T47D (cell line): ENCODE results near the gene ATOH8.
A peak's percentile ranks its signal among the peaks of the same experiment; 100 is the strongest.

Experiments used
- DNase-seq, 2 experiments: peaks; one replicate each; pipeline versions ENCODE4 v3.0.0 to v3.0.0-alpha.2; 2011 to 2012; ENCODE audit warnings: low read depth in 1 of 2, low spot score in 1 of 2
- JUND ChIP-seq: IDR thresholded peaks from 2 replicates; pipeline ENCODE4 v1.6.1; 2012; ENCODE audit warnings: low read depth
- in situ Hi-C: cut with HindIII; loops from 2 replicates; pipeline ENCODE4 v1.10.0; 2016; ENCODE audit warnings: low sequenced_read_pairs, low pct_unique_long_range_greater_than_20kb

The ATOH8 gene

DNA sequence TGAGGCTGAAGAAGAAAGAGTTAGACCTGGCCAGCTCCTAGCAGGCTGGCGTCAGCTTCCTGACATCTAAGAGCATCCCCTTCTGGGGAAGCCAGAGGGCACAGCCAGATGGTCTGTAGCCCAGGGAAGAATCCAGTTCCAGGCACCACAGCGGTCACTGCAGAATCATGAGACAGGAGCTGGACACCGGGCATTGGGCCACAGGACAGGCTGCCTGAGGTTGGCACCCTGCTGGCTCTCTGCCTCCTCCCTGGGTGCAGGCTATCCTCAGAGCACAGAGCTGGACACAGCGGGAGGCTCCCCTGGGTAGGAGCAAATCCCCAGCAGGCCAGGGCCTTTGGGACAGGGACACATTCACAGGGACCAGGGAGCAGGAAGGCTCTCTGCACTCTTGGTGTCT, 19.8 kb upstream of the ATOH8 start:
- no peak for TF ChIP-seq JUND
- in situ Hi-C loops, result no loop called here
- no peak for DNase-seq

DNA sequence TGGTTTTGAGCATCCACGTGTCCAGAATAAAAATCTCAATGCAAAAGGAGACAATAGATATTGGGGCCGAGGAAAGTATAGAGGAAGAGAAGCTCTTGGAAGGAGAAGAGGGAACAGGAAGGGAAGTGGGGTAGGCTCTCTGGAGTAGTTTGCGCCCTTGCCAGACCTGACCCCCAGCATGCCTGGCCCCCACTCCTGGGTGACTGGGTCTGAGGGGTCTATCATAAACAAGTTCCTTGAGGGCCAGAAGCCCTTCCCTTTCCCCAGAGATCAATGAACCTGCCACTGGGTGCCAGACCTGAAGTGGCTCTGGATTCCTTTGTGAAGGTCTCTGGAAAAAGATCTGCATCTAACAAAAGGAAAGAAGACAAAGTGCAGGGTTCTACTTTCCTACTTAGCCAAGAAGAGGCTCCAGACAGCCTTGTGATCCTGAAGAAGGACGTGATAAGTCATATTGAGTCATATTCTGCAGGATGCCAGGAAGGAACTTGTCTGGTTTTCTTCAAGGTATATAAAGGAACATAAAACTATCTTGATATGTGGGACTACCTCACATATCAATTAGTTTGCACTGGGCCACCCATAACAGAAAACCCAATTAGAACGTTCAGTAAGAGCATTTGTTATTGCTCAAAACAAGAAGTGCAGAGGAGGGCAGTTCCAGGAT, 18.7 kb upstream of the ATOH8 start:
- in situ Hi-C loops, result no loop called here
- no peak for DNase-seq
- no peak for TF ChIP-seq JUND

DNA sequence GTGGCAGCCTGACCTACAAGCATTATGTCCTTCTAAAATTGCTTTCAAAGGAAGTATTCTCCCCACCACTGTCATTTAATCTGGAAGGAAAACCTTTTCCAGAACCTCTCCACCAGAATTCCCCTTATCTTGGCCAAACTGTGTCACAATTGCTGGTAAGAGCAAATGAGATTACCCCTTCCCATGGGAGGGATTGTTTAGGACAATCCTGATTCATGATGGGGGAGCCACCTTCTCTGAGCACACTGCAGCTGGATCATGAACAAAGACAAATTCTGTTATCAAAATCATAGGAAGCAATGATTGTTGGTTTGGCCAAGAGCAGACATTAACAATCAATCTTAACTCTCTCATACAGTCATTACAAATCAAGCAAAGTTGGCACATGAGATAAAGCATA, 18.1 kb upstream of the ATOH8 start:
- DNase-seq, result no peak
- no peak for TF ChIP-seq JUND
- in situ Hi-C loops, result no loop called here

DNA sequence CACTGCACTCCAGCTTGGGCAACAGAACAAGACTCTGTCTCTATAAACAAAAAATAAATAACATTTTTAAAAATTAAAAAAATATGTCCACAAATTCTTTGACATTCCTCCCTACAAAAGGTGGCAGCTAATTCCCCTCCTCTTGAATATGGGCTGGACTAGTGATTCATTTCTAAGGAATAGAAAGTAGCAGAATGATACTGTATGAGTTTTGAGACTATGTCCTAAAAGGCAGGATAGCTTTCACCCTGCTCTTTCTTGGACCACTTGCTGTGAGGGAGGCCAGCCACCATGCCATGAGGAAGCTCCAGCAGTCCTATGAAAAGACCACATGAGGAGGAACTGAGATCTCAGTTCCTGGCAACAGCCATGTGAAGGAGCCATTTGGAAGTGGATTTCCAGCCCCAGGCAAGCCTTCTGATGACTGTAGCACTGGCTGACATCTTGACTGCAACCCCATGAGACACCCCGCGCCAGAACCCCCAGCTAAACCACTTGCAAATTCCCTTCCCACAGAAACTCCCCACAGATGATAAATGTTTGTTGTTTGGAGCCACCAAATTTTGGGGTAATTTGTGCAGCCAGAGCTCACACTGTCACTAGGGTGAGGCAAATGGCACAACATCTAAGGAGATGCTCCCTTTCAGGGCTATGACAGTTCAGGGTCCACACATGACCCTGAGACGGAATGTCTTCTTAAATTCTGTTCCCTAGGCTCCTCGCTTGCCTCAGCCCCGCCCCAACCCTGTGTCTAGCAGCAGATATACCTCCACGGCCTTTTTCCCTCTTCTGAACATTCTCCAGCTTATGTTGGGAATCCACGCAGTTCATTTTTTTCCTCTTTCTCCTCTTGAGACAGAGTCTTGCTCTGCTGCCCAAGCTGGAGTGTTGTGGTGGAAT, 17.1 kb upstream of the ATOH8 start:
- no peak for DNase-seq
- in situ Hi-C loops, result no loop called here
- no peak for TF ChIP-seq JUND

DNA sequence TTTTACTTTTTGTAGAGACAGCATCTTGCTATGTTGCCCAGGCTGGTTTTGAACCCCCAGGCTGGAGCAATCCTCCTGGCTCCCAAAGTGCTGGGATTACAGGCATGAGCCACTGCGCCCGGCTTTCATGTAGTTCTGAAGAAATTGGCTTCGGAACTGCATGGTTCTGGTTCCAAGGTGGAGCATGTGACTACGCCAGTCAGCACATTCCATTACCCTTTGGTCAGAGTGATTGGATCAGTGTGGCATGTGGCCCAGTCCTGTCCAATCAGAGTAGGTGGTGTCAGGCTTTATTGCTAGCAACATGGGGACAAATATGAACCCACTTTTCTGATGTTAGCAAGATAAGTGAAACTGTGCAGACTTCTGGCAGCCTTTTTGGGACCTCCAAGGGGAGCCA, 16.3 kb upstream of the ATOH8 start:
- no peak for TF ChIP-seq JUND
- peak in 1 of 2 experiments; percentile 50 for DNase-seq
- in situ Hi-C loops, result no loop called here

DNA sequence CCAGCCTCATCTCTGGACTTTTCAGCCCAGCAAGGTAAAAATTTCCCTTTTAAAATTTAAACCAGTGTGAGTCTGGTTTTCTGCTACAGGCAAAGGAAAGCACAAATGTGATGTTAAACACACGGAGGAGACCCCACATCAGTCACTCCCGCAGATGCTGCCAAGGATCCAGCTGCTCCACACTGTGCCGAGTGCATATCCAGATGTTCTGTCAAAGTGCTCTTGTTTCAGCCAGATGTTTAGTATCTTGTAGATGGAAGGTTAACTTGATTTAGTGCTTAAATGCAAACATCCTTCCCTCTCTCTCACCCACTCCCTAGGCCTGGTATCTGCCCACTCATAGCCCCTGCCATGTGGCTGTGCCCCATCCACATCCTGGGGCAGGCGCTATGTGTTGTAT, 15.8 kb upstream of the ATOH8 start:
- TF ChIP-seq JUND, result no peak
- in situ Hi-C loops, result no loop called here

DNA sequence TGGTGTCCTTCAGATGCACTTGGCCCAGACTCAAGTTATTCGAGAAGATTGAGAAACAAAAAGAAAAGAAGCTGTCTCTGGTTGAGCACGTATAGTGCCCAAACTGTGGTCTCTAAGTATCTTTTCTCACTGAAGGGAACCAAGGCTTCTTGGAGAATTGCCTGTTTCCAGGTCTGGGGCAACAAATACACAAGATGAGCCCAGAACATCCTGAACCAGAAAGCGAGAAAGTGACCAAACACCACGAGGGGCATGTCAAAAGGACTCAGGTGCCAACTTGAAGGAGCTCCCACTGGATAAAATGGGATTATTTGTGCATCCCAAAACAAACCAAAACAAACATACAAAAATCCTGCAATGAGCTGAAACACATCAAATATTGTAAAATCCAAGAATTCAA, 13.6 kb upstream of the ATOH8 start:
- in situ Hi-C loops, result no loop called here
- DNase-seq, result no peak
- TF ChIP-seq JUND, result no peak

More for the DNA sequence above, 15.8 kb upstream of the ATOH8 start:
- DNase-seq, result no peak

DNA sequence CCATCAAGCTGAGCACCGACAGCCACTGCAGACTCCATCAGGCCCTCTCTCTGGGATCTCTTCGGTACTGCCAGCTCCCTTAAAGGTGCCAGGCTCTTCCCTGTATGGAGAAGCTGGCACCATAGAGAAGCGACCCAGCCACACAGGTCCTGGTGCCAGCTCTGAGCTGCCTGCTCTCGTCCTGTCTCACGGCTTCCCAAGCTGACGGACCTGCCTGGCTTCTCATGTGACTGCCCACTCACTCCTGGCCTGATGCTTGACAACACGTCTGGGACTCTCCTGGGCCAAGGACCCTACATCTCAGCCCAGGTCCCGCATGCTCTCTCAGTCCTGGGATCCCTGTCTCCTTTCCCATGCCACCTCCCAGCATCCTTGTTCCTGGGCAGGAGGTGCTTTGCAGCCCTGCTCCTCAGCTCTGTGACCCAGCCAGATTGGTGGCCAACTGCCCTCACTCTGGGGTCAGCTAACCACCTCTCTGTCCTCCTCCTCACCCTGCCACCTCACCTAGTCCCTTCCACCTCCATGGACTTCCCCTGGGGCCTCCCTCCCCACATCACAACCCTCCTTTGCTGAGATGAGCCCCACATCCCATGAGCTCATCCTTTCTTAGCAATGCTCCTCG, 12.5 kb upstream of the ATOH8 start:
- in situ Hi-C loops, result no loop called here
- TF ChIP-seq JUND, result no peak
- DNase-seq, result peak in 1 of 2 experiments; percentile 13

DNA sequence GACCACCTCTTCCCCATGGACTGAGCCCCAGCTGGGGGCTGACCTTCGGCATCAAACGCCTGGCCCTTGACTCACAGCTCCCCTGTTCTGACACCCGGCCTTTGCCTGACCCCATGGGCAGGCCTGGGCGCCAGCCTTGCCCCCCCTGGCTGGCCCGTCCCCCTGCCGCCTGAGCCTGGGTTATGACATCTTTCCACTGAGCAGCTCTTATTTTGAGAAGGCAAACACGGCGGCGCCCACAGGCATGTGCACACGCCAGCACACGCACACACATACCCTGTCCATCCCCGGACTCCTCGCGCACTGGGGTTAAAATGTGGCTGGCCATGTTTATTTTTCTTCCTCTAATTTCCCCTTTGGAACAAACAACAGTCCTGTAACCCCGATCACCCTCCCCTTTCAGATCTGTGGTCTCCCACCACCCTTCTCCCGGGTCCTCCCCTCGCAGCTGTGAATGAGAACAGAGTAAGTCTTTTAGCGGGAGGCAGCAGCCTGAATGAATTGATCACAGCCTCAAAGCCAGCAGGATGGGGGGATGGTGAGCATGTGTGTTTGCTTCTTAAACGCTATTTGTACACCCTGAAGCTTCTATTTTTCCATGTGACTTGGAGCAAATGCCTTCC, 11.8 kb upstream of the ATOH8 start:
- DNase-seq, result peak in 1 of 2 experiments; percentile 59
- in situ Hi-C loops, result no loop called here
- TF ChIP-seq JUND, result no peak

DNA sequence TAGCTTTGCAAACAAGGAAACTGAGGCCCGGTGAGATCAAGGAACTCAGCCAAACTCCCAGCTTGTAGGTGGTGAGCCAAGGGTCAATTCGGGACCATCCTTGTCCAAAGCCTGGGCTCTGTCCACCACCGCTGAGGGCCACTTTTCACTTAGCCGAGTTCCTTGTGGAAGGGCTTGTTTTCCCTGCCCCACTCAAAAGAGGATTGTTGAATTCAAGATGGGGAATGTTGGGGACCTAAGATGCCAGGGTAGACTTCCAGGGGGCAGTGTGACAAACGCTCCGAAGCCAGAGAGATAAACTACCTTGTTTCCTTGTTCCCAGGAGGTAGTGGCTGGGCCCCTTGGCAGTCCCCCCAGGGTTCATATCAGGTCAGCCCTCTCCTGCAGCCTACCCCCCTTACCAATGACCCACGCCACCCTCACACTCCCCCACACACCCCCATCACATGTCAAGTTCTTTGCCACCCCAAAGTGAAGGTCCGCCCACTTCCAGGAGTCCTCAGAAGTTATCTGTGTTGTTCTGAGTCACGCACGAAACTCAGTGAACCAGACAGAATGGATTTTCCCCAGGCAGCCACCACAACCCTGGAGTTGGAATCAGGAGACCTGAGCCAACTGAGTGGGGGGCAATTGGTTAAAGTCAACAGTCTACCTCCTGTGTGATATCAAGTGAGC, 10.3 kb upstream of the ATOH8 start:
- TF ChIP-seq JUND, result no peak
- in situ Hi-C loops, result no loop called here
- no peak for DNase-seq

DNA sequence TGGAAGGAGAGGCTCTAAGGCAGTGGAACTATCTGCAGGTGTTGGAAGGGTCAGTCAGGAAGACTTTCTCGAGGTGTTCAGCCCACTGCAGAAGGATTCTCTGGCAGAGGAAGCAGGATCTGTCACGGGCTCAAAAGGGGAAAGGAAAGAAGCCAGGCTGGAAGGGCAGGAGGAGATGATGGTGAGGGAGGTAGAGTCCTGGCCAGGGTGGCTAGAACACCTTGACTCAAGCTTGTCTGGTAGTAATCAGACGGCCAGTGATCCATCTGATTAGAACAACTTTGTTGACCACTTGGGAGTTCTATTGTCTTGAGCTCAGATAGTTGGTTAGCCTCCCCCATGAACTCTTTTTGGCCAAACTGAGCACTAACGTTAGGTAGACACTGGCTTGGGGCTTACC, 9.7 kb upstream of the ATOH8 start:
- in situ Hi-C loops, result no loop called here
- TF ChIP-seq JUND, result no peak
- DNase-seq, result no peak
